DND-41 (cell line): ENCODE data around the gene PHAX.
"Not testable (repeated sequence)": the region's sequence is repeated elsewhere in the genome, so short reads cannot be mapped to it uniquely, and the experiment has no call there.

Source experiments
- ATAC-seq: fragments of 200-7000 bp; cut with Tn5 transposase; 3 replicates; pipeline ENCODE4 v1.9.1; 2021; ENCODE audit warnings: low read depth; ENCODE audit not compliant: insufficient read depth
- DNase-seq: peaks from one replicate; pipeline ENCODE4 v3.0.0-alpha.2; 2020
- H2AFZ ChIP-seq: 2 replicates; pipeline ENCODE4 v1.6.0; 2012; ENCODE audit warnings: low read depth, low read length
- H3K27ac ChIP-seq: 2 replicates; pipeline ENCODE4 v1.5.1; 2012; ENCODE audit warnings: low read length, inconsistent platforms
- H3K27me3 ChIP-seq: fragments of 200-600 bp; sonication (generic); 2 replicates; pipeline ENCODE4 v1.6.0; 2012; ENCODE audit warnings: low read length, mild to moderate bottlenecking, inconsistent platforms; ENCODE audit not compliant: insufficient read depth, poor library complexity
- H3K36me3 ChIP-seq: 2 replicates; pipeline ENCODE4 v1.5.1; 2012; ENCODE audit warnings: low read length, inconsistent platforms; ENCODE audit not compliant: insufficient read depth
- H3K4me1 ChIP-seq: 2 replicates; pipeline ENCODE4 v1.5.1; 2012; ENCODE audit warnings: mild to moderate bottlenecking, low read length; ENCODE audit not compliant: insufficient read depth
- H3K4me2 ChIP-seq: 2 replicates; pipeline ENCODE4 v1.6.0; 2012; ENCODE audit warnings: mild to moderate bottlenecking, moderate library complexity, low read length, inconsistent platforms; ENCODE audit not compliant: insufficient read depth
- H3K4me3 ChIP-seq, 2 experiments: fragments of 200-600 bp in 1 of 2; shearing (Covaris generic) in 1 of 2; 2 replicates each; pipeline ENCODE4 v1.5.1; 2012 to 2016; ENCODE audit warnings: inconsistent platforms in 2 of 2, low read length in 2 of 2, mild to moderate bottlenecking in 2 of 2, low read depth in 1 of 2, moderate library complexity in 1 of 2
- H3K79me2 ChIP-seq: 2 replicates; pipeline ENCODE4 v1.6.0; 2012; ENCODE audit warnings: low read length, inconsistent platforms; ENCODE audit not compliant: insufficient read depth
- H3K9ac ChIP-seq: 2 replicates; pipeline ENCODE4 v1.6.0; 2012; ENCODE audit warnings: low read depth, mild to moderate bottlenecking, inconsistent platforms, low read length, moderate library complexity
- H3K9me3 ChIP-seq: 2 replicates; pipeline ENCODE4 v1.5.1; 2012; ENCODE audit warnings: low read length, moderate library complexity, mild to moderate bottlenecking, inconsistent platforms; ENCODE audit not compliant: insufficient read depth, severe bottlenecking
- H4K20me1 ChIP-seq: 2 replicates; pipeline ENCODE4 v1.6.0; 2012; ENCODE audit warnings: low read length; ENCODE audit not compliant: insufficient read depth
- CTCF ChIP-seq: IDR thresholded peaks from 2 replicates; pipeline ENCODE4 v1.5.1; 2012; ENCODE audit warnings: borderline replicate concordance, low read length, moderate library complexity, mild to moderate bottlenecking; ENCODE audit not compliant: poor library complexity, severe bottlenecking; ENCODE audit errors: extremely low read depth
- EZH2 ChIP-seq: IDR thresholded peaks from 3 replicates; pipeline ENCODE4 v1.6.1; 2012; ENCODE audit warnings: borderline replicate concordance, low read depth, mild to moderate bottlenecking, moderate library complexity, low read length, inconsistent platforms; ENCODE audit not compliant: severe bottlenecking

Gene PHAX

GRCh38 chr5:126664586-126664985 lies 63.8 kb downstream of the PHAX start:
- H3K27me3 ChIP-seq: no peaks in the 10 kb centered on the region
- H3K4me1 ChIP-seq: no peaks in the 10 kb centered on the region
- H3K9me3 ChIP-seq: no peaks in the 10 kb centered on the region
- H3K9ac ChIP-seq: no peak overlapping the region
- H4K20me1 ChIP-seq: no peaks in the 10 kb centered on the region
- H2AFZ ChIP-seq: no peak overlapping the region
- H3K79me2 ChIP-seq: no peaks in the 10 kb centered on the region
- TF ChIP-seq CTCF (no peak), EZH2 (no peak)
- no peaks in the 10 kb centered on the region for H3K36me3 ChIP-seq
- no peak overlapping the region for H3K4me2 ChIP-seq
- no peak overlapping the region for H3K4me3 ChIP-seq
- no peak for DNase-seq
- H3K27ac ChIP-seq: no peak overlapping the region
- no peak for ATAC-seq

- not testable (repeated sequence) for H2AFZ ChIP-seq, H3K79me2 ChIP-seq, H3K36me3 ChIP-seq, H3K4me2 ChIP-seq, H3K27me3 ChIP-seq, H3K4me3 ChIP-seq, ATAC-seq, H3K27ac ChIP-seq, H3K9ac ChIP-seq, H4K20me1 ChIP-seq, DNase-seq, H3K4me1 ChIP-seq, H3K9me3 ChIP-seq
Observed at GRCh38 chr5:126670109-126670508, 69.4 kb downstream of the PHAX start.

GRCh38 chr5:126671681-126672080 lies 70.9 kb downstream of the PHAX start:
- not testable (repeated sequence) for H3K36me3 ChIP-seq, H4K20me1 ChIP-seq, H3K27me3 ChIP-seq, H2AFZ ChIP-seq, H3K9ac ChIP-seq, H3K4me3 ChIP-seq, H3K27ac ChIP-seq, ATAC-seq, H3K4me2 ChIP-seq, DNase-seq, H3K9me3 ChIP-seq, H3K4me1 ChIP-seq, H3K79me2 ChIP-seq

- H3K9me3 ChIP-seq: peaks cover 4% of the 10 kb centered on the region
- no peaks in the 10 kb centered on the region for H3K36me3 ChIP-seq
- DNase-seq (no peak), ATAC-seq (no peak)
- H3K27ac ChIP-seq: no peak overlapping the region
- H3K9ac ChIP-seq: no peak overlapping the region
- no peaks in the 10 kb centered on the region for H3K79me2 ChIP-seq
- H2AFZ ChIP-seq: no peak overlapping the region
- no peaks in the 10 kb centered on the region for H4K20me1 ChIP-seq
- H3K4me2 ChIP-seq: no peak overlapping the region
- no peak overlapping the region for H3K4me3 ChIP-seq
- peaks cover 5% of the 10 kb centered on the region for H3K4me1 ChIP-seq
- TF ChIP-seq CTCF: no peak
- no peak for TF ChIP-seq EZH2
- no peaks in the 10 kb centered on the region for H3K27me3 ChIP-seq
Observed at GRCh38 chr5:126673477-126673876, 72.7 kb downstream of the PHAX start.

- H3K27ac ChIP-seq: no peak overlapping the region
- no peaks in the 10 kb centered on the region for H4K20me1 ChIP-seq
- peaks cover 12% of the 10 kb centered on the region for H3K4me1 ChIP-seq
- DNase-seq (no peak), ATAC-seq (no peak)
- H3K79me2 ChIP-seq: no peaks in the 10 kb centered on the region
- H2AFZ ChIP-seq: no peak overlapping the region
- H3K9ac ChIP-seq: no peak overlapping the region
- H3K9me3 ChIP-seq: peaks cover 4% of the 10 kb centered on the region
- TF ChIP-seq EZH2: no peak
- TF ChIP-seq CTCF: no peak
- no peaks in the 10 kb centered on the region for H3K36me3 ChIP-seq
- no peak overlapping the region for H3K4me3 ChIP-seq
- H3K27me3 ChIP-seq: no peaks in the 10 kb centered on the region
- H3K4me2 ChIP-seq: no peak overlapping the region
Observed at GRCh38 chr5:126674145-126674544, 73.4 kb downstream of the PHAX start.
